Nephron progenitor cell (in vitro differentiated cells): ENCODE results near the gene ZFP92.
"Not testable (repeated sequence)": the region's sequence is repeated elsewhere in the genome, so short reads cannot be mapped to it uniquely, and the experiment has no call there.

Experiments
- DNase-seq: peaks from one replicate; pipeline ENCODE4 v3.0.0; 2021
- H3K27ac Mint-ChIP-seq: 2 replicates; pipeline ENCODE4 v1.8.0; 2021; ENCODE audit warnings: mild to moderate bottlenecking, moderate library complexity, mixed read lengths
- H3K27me3 Mint-ChIP-seq: 2 replicates; pipeline ENCODE4 v1.8.0; 2021; ENCODE audit warnings: mild to moderate bottlenecking, low read depth, mixed read lengths; ENCODE audit not compliant: poor library complexity
- H3K36me3 Mint-ChIP-seq: 2 replicates; pipeline ENCODE4 v1.8.0; 2021; ENCODE audit warnings: low read depth, mixed read lengths
- H3K4me1 Mint-ChIP-seq: 2 replicates; pipeline ENCODE4 v1.8.0; 2021; ENCODE audit warnings: mixed read lengths
- H3K4me3 Mint-ChIP-seq: 2 replicates; pipeline ENCODE4 v1.8.0; 2021; ENCODE audit warnings: mild to moderate bottlenecking, moderate library complexity, mixed read lengths
- H3K9me3 Mint-ChIP-seq: 2 replicates; pipeline ENCODE4 v1.8.0; 2021; ENCODE audit warnings: mild to moderate bottlenecking, moderate library complexity, mixed read lengths
- TF ChIP-seq, protein P1 (sequence below): fragments of 200-600 bp; sonication (generic); IDR thresholded peaks from 2 replicates; pipeline ENCODE4 v1.5.0; 2021; ENCODE audit warnings: antibody characterized with exemption

The ZFP92 gene

GRCh38 chrX:153397256-153397960 lies 13.9 kb upstream of the ZFP92 start:
- peaks cover 4% of the 10 kb centered on the region for H3K36me3 Mint-ChIP-seq
- peaks cover 18% of the 10 kb centered on the region for H3K27me3 Mint-ChIP-seq
- no peak overlapping the region for H3K27ac Mint-ChIP-seq
- TF ChIP-seq, protein P1, sequence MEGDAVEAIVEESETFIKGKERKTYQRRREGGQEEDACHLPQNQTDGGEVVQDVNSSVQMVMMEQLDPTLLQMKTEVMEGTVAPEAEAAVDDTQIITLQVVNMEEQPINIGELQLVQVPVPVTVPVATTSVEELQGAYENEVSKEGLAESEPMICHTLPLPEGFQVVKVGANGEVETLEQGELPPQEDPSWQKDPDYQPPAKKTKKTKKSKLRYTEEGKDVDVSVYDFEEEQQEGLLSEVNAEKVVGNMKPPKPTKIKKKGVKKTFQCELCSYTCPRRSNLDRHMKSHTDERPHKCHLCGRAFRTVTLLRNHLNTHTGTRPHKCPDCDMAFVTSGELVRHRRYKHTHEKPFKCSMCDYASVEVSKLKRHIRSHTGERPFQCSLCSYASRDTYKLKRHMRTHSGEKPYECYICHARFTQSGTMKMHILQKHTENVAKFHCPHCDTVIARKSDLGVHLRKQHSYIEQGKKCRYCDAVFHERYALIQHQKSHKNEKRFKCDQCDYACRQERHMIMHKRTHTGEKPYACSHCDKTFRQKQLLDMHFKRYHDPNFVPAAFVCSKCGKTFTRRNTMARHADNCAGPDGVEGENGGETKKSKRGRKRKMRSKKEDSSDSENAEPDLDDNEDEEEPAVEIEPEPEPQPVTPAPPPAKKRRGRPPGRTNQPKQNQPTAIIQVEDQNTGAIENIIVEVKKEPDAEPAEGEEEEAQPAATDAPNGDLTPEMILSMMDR: no peak
- H3K9me3 Mint-ChIP-seq: peaks cover 69% of the 10 kb centered on the region
- no peak for DNase-seq
- no peak overlapping the region for H3K4me3 Mint-ChIP-seq
- peaks cover 15% of the 10 kb centered on the region for H3K4me1 Mint-ChIP-seq

GRCh38 chrX:153398275-153398960 lies 12.9 kb upstream of the ZFP92 start:
- no peak for DNase-seq
- H3K4me1 Mint-ChIP-seq: peaks cover 15% of the 10 kb centered on the region

GRCh38 chrX:153400146-153401132 lies 10.8 kb upstream of the ZFP92 start:
- TF ChIP-seq, protein P1: peak; percentile 68
- Mint-ChIP-seq H3K4me1 (peaks cover under 1% of the 10 kb centered on the region), H3K27me3 (peaks cover 38% of the 10 kb centered on the region), H3K4me3 (no peak overlapping the region), H3K36me3 (peaks cover 4% of the 10 kb centered on the region), H3K9me3 (peaks cover 65% of the 10 kb centered on the region), H3K27ac (no peak overlapping the region)
- DNase-seq: peak; percentile 62

More at GRCh38 chrX:153398275-153398960, 12.9 kb upstream of the ZFP92 start:
- Mint-ChIP-seq H3K27me3 (peaks cover 25% of the 10 kb centered on the region), H3K36me3 (peaks cover 4% of the 10 kb centered on the region), H3K27ac (no peak overlapping the region), H3K4me3 (no peak overlapping the region), H3K9me3 (peaks cover 74% of the 10 kb centered on the region)
- TF ChIP-seq, protein P1: no peak

DNA sequence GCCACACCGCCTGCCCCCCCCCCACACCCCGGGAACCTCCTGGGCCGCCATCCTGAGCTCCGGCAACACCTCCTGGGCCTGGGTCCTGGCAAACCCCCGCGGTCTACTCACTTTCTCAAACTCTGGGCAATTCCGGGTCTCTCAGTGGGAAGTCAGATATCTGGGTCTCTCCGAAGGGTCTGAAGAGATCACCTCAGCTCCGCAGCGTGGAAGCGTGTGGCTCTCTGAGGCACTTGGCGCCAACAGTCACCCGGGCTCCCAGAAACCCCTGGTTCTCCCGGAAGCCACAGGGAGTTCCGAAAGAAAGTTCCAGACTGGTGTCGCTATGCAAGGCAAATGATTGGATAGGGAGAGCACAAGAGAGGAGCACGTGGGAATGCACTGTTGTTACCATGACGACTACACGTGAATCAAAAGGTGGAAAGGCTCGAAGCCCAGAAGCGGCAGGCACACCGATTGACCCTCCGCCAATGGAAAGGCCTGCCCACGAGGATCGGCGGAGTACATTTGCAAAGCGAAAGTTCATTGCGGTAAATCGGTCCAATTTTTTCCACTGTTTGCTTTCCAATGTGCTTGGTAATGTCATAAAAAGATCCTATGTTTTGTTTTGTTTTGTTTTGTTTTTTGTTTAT lies 10.0 kb upstream of the ZFP92 start, which contains the start of gene PNMA6E:
PNMA6E (minus strand) TSS at position 218 of the 632 bp plus-strand sequence. CDS start 2,501 bp downstream, outside the sequence.
- no peak within 1 kb of the TSS for H3K4me3 Mint-ChIP-seq
- H3K27ac Mint-ChIP-seq: no peak within 1 kb of the TSS
- H3K36me3 Mint-ChIP-seq: peaks cover 4% of the 10 kb centered on the region
- TF ChIP-seq, protein P1: no peak
- H3K4me1 Mint-ChIP-seq: no peaks in the 10 kb centered on the region
- DNase-seq: no peak
- peaks cover 64% of the 10 kb centered on the region for H3K9me3 Mint-ChIP-seq
- H3K27me3 Mint-ChIP-seq: peaks cover 44% of the 10 kb centered on the region

DNA sequence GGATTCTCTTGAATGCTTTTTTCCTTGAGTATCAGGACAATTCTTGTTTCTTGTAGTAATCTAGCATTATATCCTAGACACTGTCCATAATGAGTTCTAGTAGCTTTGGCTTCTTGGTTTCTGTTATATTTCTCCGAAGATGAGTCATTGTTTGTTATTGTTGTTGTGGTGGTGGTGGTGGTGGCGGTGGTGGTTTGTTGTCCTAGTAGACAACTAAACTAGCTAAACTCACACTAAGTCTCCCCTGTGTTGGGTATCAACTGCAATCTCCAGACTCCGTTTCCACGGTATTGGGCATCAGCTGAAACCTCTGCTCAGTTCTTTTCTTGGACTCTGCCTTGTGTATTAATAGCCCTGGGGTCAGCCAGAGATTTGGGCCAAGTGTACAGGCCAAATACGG lies 6.9 kb upstream of the ZFP92 start:
- H3K36me3 Mint-ChIP-seq, H3K4me1 Mint-ChIP-seq, H3K27ac Mint-ChIP-seq, DNase-seq, H3K4me3 Mint-ChIP-seq: not testable (repeated sequence)
- peaks cover 50% of the 10 kb centered on the region for H3K27me3 Mint-ChIP-seq
- peaks cover 64% of the 10 kb centered on the region for H3K9me3 Mint-ChIP-seq
